ENCODE results near the gene REELD1.

DNA sequence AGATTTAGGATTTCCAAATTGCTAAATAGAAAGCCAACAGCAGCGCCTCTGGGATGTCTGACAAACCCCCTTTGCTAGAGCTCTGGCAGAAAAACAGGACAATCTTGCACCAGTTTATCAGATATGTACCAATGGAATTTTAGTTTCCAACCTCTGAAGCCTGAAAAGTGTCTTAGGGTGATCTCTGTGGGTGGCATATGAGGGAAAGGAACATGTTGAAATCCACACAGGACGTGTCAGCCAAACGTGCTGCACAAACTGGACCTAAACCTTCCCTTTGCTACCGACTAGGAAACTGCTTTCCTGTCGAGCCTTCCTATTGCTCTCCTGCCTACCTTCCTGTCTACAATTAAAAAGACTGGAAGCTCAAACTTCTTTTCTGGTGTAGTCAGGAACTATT, 53.5 kb downstream of the REELD1 start:
- TF ChIP-seq CTCF (IDR thresholded peaks at IDR 0.05 in 2 of 3, conservative IDR thresholded peaks at IDR 0.05 in 1 of 3; ENCODE audit: insufficient read depth in 2 of 3, low read depth in 1 of 3, low read length in 3 of 3) (no peak), POLR2AphosphoS5 (IDR thresholded peaks at IDR 0.05; ENCODE audit: control insufficient read depth, insufficient read depth, low read depth, low read length) (no peak), CREB1 (IDR thresholded peaks at IDR 0.05) (no peak), CREB1 (CRISPR knock-in tag; IDR thresholded peaks at IDR 0.05) (no peak), ZZZ3 (IDR thresholded peaks at IDR 0.05) (no peak), SP1 (CRISPR knock-in tag; IDR thresholded peaks at IDR 0.05) (no peak), SMAD3 (CRISPR knock-in tag; conservative IDR thresholded peaks at IDR 0.05) (no peak), GABPB2 (CRISPR knock-in tag; conservative IDR thresholded peaks at IDR 0.05) (no peak)

All from K562 (cell line).